IPS-15b (cell line): ENCODE measurements around the gene ANAPC2.

Experiments used
- H3K27me3 ChIP-seq: one replicate; pipeline ENCODE4 v1.6.1; 2013; ENCODE audit warnings: low read length; ENCODE audit not compliant: control insufficient read depth, insufficient read depth
- H3K36me3 ChIP-seq: one replicate; pipeline ENCODE4 v1.6.1; 2013; ENCODE audit warnings: low read length; ENCODE audit not compliant: control insufficient read depth, insufficient read depth
- H3K4me1 ChIP-seq: one replicate; pipeline ENCODE4 v1.6.1; 2013; ENCODE audit warnings: mild to moderate bottlenecking, low read length; ENCODE audit not compliant: control insufficient read depth, insufficient read depth
- H3K4me3 ChIP-seq: one replicate; pipeline ENCODE4 v1.5.1; 2013; ENCODE audit warnings: low read depth, low read length
- H3K9ac ChIP-seq: one replicate; pipeline ENCODE4 v1.6.1; 2013; ENCODE audit warnings: low read depth, mild to moderate bottlenecking, low read length
- H3K9me3 ChIP-seq: one replicate; pipeline ENCODE4 v1.6.1; 2013; ENCODE audit warnings: mild to moderate bottlenecking, low read length; ENCODE audit not compliant: control insufficient read depth, insufficient read depth

ANAPC2 gene

GRCh38 chr9:137171149-137171900, 17.0 kb downstream of the ANAPC2 start:
- Histone ChIP-seq H3K9ac (no peak overlapping the region), H3K27me3 (peaks cover 34% of the 10 kb centered on the region), H3K4me3 (no peak overlapping the region), H3K9me3 (no peaks in the 10 kb centered on the region), H3K4me1 (no peaks in the 10 kb centered on the region), H3K36me3 (no peaks in the 10 kb centered on the region)

GRCh38 chr9:137170486-137171148, 17.7 kb downstream of the ANAPC2 start:
- H3K9ac ChIP-seq = no peak overlapping the region
- H3K9me3 ChIP-seq = no peaks in the 10 kb centered on the region
- no peaks in the 10 kb centered on the region for H3K36me3 ChIP-seq
- H3K4me3 ChIP-seq = no peak overlapping the region
- no peaks in the 10 kb centered on the region for H3K4me1 ChIP-seq
- peaks cover 37% of the 10 kb centered on the region for H3K27me3 ChIP-seq

- Histone ChIP-seq H3K36me3 (no peaks in the 10 kb centered on the region), H3K9ac (peak within 1 kb of the TSS; percentile 37), H3K9me3 (no peaks in the 10 kb centered on the region), H3K4me1 (no peaks in the 10 kb centered on the region), H3K4me3 (peak within 1 kb of the TSS; percentile 52), H3K27me3 (peaks cover 36% of the 10 kb centered on the region)
Observed at GRCh38 chr9:137169896-137170358, 18.4 kb downstream of the ANAPC2 start, which contains the start of gene LRRC26. Gene LRRC26, minus strand, starts transcription at chr9:137170051. Its CDS starts 108 bp downstream, at chr9:137169943.

GRCh38 chr9:137168904-137169856, 19.2 kb downstream of the ANAPC2 start:
- Histone ChIP-seq H3K27me3 (peaks cover 37% of the 10 kb centered on the region), H3K9ac (peak overlapping the region; percentile 37), H3K9me3 (no peaks in the 10 kb centered on the region), H3K36me3 (no peaks in the 10 kb centered on the region), H3K4me1 (no peaks in the 10 kb centered on the region), H3K4me3 (peak overlapping the region; percentile 52)

GRCh38 chr9:137168573-137168903, 19.8 kb downstream of the ANAPC2 start:
- H3K27me3 ChIP-seq = peaks cover 41% of the 10 kb centered on the region
- H3K36me3 ChIP-seq = no peaks in the 10 kb centered on the region
- peak overlapping the region; percentile 52 for H3K4me3 ChIP-seq
- H3K9ac ChIP-seq = no peak overlapping the region
- H3K4me1 ChIP-seq = no peaks in the 10 kb centered on the region
- no peaks in the 10 kb centered on the region for H3K9me3 ChIP-seq

- Histone ChIP-seq H3K4me1 (no peaks in the 10 kb centered on the region), H3K36me3 (no peaks in the 10 kb centered on the region), H3K27me3 (peaks cover 43% of the 10 kb centered on the region), H3K4me3 (peak overlapping the region; percentile 52), H3K9ac (no peak overlapping the region), H3K9me3 (no peaks in the 10 kb centered on the region)
Observed at GRCh38 chr9:137167747-137168572, 20.4 kb downstream of the ANAPC2 start.

GRCh38 chr9:137167277-137167746, 21.0 kb downstream of the ANAPC2 start:
- H3K36me3 ChIP-seq = no peaks in the 10 kb centered on the region
- no peaks in the 10 kb centered on the region for H3K9me3 ChIP-seq
- peaks cover 48% of the 10 kb centered on the region for H3K27me3 ChIP-seq
- no peak overlapping the region for H3K9ac ChIP-seq
- no peaks in the 10 kb centered on the region for H3K4me1 ChIP-seq
- no peak overlapping the region for H3K4me3 ChIP-seq

- Histone ChIP-seq H3K9me3 (no peaks in the 10 kb centered on the region), H3K27me3 (peaks cover 53% of the 10 kb centered on the region), H3K4me1 (no peaks in the 10 kb centered on the region), H3K9ac (no peak overlapping the region), H3K36me3 (no peaks in the 10 kb centered on the region), H3K4me3 (no peak overlapping the region)
Observed at GRCh38 chr9:137166380-137167229, 21.8 kb downstream of the ANAPC2 start.

GRCh38 chr9:137165250-137165836, 23.0 kb downstream of the ANAPC2 start:
- no peaks in the 10 kb centered on the region for H3K4me1 ChIP-seq
- no peak overlapping the region for H3K9ac ChIP-seq
- H3K4me3 ChIP-seq = no peak overlapping the region
- H3K36me3 ChIP-seq = no peaks in the 10 kb centered on the region
- no peaks in the 10 kb centered on the region for H3K9me3 ChIP-seq
- peaks cover 53% of the 10 kb centered on the region for H3K27me3 ChIP-seq
